GM12878 (cell line): ENCODE measurements around the gene SMARCAL1.
"Not testable (repeated sequence)": the region's sequence is repeated elsewhere in the genome, so short reads cannot be mapped to it uniquely, and the experiment has no call there.

ENCODE experiments used
- POLR2A ChIP-seq: IDR thresholded peaks from 2 replicates; pipeline ENCODE4 v1.6.1; 2011; ENCODE audit warnings: low read depth, mild to moderate bottlenecking, low read length
- POLR2AphosphoS5 ChIP-seq: IDR thresholded peaks from 2 replicates; pipeline ENCODE4 v1.6.1; 2011; ENCODE audit warnings: mild to moderate bottlenecking, low read length, inconsistent platforms
- TCF3 ChIP-seq: IDR thresholded peaks from 2 replicates; pipeline ENCODE4 v1.6.1; 2012; ENCODE audit warnings: low read depth, mild to moderate bottlenecking, low read length, borderline replicate concordance; ENCODE audit not compliant: insufficient read depth
- TF ChIP-seq, protein P1 (sequence below), 3 experiments: IDR thresholded peaks in 2 of 3; conservative IDR thresholded peaks in 1 of 3; 2 replicates each; pipeline ENCODE4 v1.5.1; 2011; ENCODE audit warnings: low read depth in 3 of 3, low read length in 3 of 3, mild to moderate bottlenecking in 3 of 3, control low read depth in 2 of 3, moderate library complexity in 2 of 3, inconsistent platforms in 1 of 3, mixed read lengths in 1 of 3; ENCODE audit not compliant: control insufficient read depth in 2 of 3, insufficient read depth in 1 of 3; ENCODE audit errors: extremely low read depth in 1 of 3

DNA sequence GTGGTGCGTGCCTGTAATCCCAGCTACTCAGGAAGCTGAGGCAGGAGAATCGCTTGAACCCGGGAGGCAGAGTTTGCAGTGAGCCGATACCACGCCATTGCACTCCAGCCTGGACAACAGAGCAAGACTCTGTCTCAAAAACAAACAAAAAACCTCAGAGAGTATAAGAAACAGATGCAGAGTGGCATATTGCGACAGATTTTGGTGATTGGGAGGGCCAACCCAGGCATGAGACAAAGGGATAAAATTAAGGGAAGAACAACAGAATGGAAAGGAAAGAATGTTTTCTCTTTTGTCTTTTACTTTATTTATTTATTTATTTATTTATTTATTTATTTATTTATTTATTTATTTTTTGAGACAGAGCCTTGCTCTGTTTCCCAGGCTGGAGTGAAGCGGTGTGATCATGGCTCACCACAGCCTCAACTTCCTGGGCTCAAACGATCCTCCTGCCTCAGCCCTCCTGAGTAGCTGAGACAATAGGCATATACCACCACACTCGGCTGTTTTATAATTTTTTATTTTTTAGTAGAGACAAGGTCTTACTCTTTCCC is 106.4 kb downstream of the SMARCAL1 start:
- TF ChIP-seq, protein P1, sequence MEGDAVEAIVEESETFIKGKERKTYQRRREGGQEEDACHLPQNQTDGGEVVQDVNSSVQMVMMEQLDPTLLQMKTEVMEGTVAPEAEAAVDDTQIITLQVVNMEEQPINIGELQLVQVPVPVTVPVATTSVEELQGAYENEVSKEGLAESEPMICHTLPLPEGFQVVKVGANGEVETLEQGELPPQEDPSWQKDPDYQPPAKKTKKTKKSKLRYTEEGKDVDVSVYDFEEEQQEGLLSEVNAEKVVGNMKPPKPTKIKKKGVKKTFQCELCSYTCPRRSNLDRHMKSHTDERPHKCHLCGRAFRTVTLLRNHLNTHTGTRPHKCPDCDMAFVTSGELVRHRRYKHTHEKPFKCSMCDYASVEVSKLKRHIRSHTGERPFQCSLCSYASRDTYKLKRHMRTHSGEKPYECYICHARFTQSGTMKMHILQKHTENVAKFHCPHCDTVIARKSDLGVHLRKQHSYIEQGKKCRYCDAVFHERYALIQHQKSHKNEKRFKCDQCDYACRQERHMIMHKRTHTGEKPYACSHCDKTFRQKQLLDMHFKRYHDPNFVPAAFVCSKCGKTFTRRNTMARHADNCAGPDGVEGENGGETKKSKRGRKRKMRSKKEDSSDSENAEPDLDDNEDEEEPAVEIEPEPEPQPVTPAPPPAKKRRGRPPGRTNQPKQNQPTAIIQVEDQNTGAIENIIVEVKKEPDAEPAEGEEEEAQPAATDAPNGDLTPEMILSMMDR (IDR thresholded peaks at IDR 0.05 in 2 of 3, conservative IDR thresholded peaks at IDR 0.05 in 1 of 3; ENCODE audit: control insufficient read depth in 2 of 3, extremely low read depth in 1 of 3, insufficient read depth in 1 of 3, low read depth in 3 of 3, low read length in 3 of 3): not testable (repeated sequence)
- not testable (repeated sequence) for TF ChIP-seq POLR2A, TCF3, POLR2AphosphoS5
